Neural progenitor cell (in vitro differentiated cells): ENCODE results near the gene NMB.

Experiments
- CTCF ChIP-seq: fragments of 200-600 bp; sonication (generic); IDR thresholded peaks from 2 replicates; pipeline ENCODE4 v1.5.1; 2017; ENCODE audit warnings: antibody characterized with exemption, mild to moderate bottlenecking
- EZH2 ChIP-seq: fragments of 200-600 bp; sonication (generic); IDR thresholded peaks from 2 replicates; pipeline ENCODE4 v1.6.1; 2017; ENCODE audit warnings: antibody characterized with exemption, mild to moderate bottlenecking, moderate library complexity

- no peak for TF ChIP-seq CTCF
- TF ChIP-seq EZH2, result no peak
Observed at GRCh38 chr15:84611631-84612030, 46.4 kb downstream of the NMB start.
